ENCODE results near the gene NRCAM.

DNA sequence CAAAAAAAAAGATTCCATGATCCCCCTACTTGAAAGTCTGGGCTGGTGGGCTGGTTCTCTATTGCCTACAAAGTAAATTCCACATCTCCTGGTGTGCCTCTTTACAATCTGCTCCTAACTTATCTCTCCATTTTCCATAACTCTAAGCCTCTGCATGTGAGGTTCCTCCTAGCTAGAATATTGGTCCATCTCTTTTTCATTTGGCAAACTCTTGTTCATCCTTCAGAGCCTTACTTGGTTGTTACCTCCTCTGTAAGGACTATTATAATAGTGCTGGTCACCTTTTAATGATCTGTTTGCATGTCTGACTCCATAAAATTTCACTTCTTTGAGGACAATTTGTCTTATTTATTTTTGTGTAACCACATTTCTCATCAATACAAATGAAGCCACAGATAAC, 1.6 kb upstream of the NRCAM start:
- TF ChIP-seq POLR2A (IDR thresholded peaks at IDR 0.05), result no peak
- TF ChIP-seq, protein P1, sequence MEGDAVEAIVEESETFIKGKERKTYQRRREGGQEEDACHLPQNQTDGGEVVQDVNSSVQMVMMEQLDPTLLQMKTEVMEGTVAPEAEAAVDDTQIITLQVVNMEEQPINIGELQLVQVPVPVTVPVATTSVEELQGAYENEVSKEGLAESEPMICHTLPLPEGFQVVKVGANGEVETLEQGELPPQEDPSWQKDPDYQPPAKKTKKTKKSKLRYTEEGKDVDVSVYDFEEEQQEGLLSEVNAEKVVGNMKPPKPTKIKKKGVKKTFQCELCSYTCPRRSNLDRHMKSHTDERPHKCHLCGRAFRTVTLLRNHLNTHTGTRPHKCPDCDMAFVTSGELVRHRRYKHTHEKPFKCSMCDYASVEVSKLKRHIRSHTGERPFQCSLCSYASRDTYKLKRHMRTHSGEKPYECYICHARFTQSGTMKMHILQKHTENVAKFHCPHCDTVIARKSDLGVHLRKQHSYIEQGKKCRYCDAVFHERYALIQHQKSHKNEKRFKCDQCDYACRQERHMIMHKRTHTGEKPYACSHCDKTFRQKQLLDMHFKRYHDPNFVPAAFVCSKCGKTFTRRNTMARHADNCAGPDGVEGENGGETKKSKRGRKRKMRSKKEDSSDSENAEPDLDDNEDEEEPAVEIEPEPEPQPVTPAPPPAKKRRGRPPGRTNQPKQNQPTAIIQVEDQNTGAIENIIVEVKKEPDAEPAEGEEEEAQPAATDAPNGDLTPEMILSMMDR (IDR thresholded peaks at IDR 0.05), result no peak
- no peak for TF ChIP-seq POLR2AphosphoS5 (IDR thresholded peaks at IDR 0.05)
- no peak for TF ChIP-seq EP300 (IDR thresholded peaks at IDR 0.05)

Measured in gastroesophageal sphincter (tissue), 3 donors.